Large intestine (tissue), 3 donors: ENCODE data around the gene HPSE. TPM values are rescaled to one million over a fixed set of nuclear protein-coding genes. Genes with fewer than 3 reads are reported as not detected.

ENCODE experiments used
- DNase-seq, 2 donors: peaks; one replicate each; pipeline versions ENCODE4 v3.0.0 to v3.0.0-alpha.2; 2013
- H3K27ac ChIP-seq: one replicate; pipeline ENCODE4 v1.5.1; 2013; ENCODE audit warnings: low read length
- H3K27me3 ChIP-seq: 2 replicates; pipeline ENCODE4 v1.6.1; 2013; ENCODE audit warnings: low read length; ENCODE audit not compliant: control insufficient read depth, insufficient read depth
- H3K36me3 ChIP-seq: 2 replicates; pipeline ENCODE4 v1.6.1; 2013; ENCODE audit warnings: low read length; ENCODE audit not compliant: control insufficient read depth, insufficient read depth
- H3K4me1 ChIP-seq: one replicate; pipeline ENCODE4 v1.6.1; 2013; ENCODE audit warnings: low read length; ENCODE audit not compliant: control insufficient read depth, insufficient read depth
- H3K4me3 ChIP-seq: one replicate; pipeline ENCODE4 v1.5.1; 2013; ENCODE audit warnings: low read length
- H3K9me3 ChIP-seq: one replicate; pipeline ENCODE4 v1.6.1; 2013; ENCODE audit warnings: mild to moderate bottlenecking, low read depth, low read length, moderate library complexity; ENCODE audit not compliant: control insufficient read depth
- WGBS: methylation state at CpG from one replicate; pipeline ENCODE4 v1.1.5; 2013; ENCODE audit warnings: low lambda C conversion rate; ENCODE audit not compliant: insufficient coverage; 5-methylcytosine and 5-hydroxymethylcytosine counted together
- polyA plus RNA-seq: library from polyadenylated mRNA; unstranded; fragments of 120-200 nt; gene quantifications from one replicate; pipeline ENCODE4 v1.2.1, GENCODE V29; 2013

Gene HPSE
- polyA plus RNA-seq, 1 donor: 2.3 TPM

- no CpG with 5 or more reads among the region's 3 CpGs for WGBS
- no peaks in the 10 kb centered on the region for H3K36me3 ChIP-seq
These were observed 29.7 kb upstream of the HPSE start for GRCh38 chr4:83364312-83364711.

GRCh38 chr4:83362492-83363329 lies 28.1 kb upstream of the HPSE start:
- no peaks in the 10 kb centered on the region for H3K36me3 ChIP-seq
- no peaks in the 10 kb centered on the region for H3K4me1 ChIP-seq
- no peak overlapping the region for H3K27ac ChIP-seq
- DNase-seq: peak; percentile 45 to 73
- no peak overlapping the region for H3K4me3 ChIP-seq
- H3K27me3 ChIP-seq: no peaks in the 10 kb centered on the region
- WGBS: 67% methylated on average over 1 of the region's 9 CpGs
- H3K9me3 ChIP-seq: no peaks in the 10 kb centered on the region

More at GRCh38 chr4:83364312-83364711, 29.7 kb upstream of the HPSE start:
- no peak overlapping the region for H3K27ac ChIP-seq
- no peaks in the 10 kb centered on the region for H3K9me3 ChIP-seq
- no peak overlapping the region for H3K4me3 ChIP-seq
- H3K4me1 ChIP-seq: no peaks in the 10 kb centered on the region
- DNase-seq: no peak
- H3K27me3 ChIP-seq: no peaks in the 10 kb centered on the region

- Histone ChIP-seq H3K4me3 (no peak overlapping the region), H3K9me3 (no peaks in the 10 kb centered on the region), H3K27me3 (no peaks in the 10 kb centered on the region), H3K27ac (no peak overlapping the region), H3K4me1 (no peaks in the 10 kb centered on the region), H3K36me3 (no peaks in the 10 kb centered on the region)
- no peak for DNase-seq
- no CpG with 5 or more reads among the region's 7 CpGs for WGBS
These were observed 26.9 kb upstream of the HPSE start for GRCh38 chr4:83361416-83362103.

- DNase-seq: no peak
- H3K4me3 ChIP-seq: no peak overlapping the region
- no peak overlapping the region for H3K27ac ChIP-seq
- H3K9me3 ChIP-seq: no peaks in the 10 kb centered on the region
- H3K27me3 ChIP-seq: no peaks in the 10 kb centered on the region
- no peaks in the 10 kb centered on the region for H3K4me1 ChIP-seq
- H3K36me3 ChIP-seq: no peaks in the 10 kb centered on the region
- 100% methylated on average over 1 of the region's 4 CpGs for WGBS
These were observed 25.4 kb upstream of the HPSE start for GRCh38 chr4:83360018-83360417.

GRCh38 chr4:83358410-83358809 lies 23.8 kb upstream of the HPSE start:
- no peak overlapping the region for H3K27ac ChIP-seq

GRCh38 chr4:83356899-83357661 lies 22.4 kb upstream of the HPSE start:
- no peaks in the 10 kb centered on the region for H3K36me3 ChIP-seq
- no peaks in the 10 kb centered on the region for H3K4me1 ChIP-seq
- no peak overlapping the region for H3K27ac ChIP-seq
- H3K4me3 ChIP-seq: no peak overlapping the region
- no peaks in the 10 kb centered on the region for H3K9me3 ChIP-seq
- no peak for DNase-seq
- no peaks in the 10 kb centered on the region for H3K27me3 ChIP-seq
- WGBS: 75% methylated on average over 3 of the region's 4 CpGs

More at GRCh38 chr4:83358410-83358809, 23.8 kb upstream of the HPSE start:
- WGBS: 80% methylated on average over 1 of the region's 1 CpG
- Histone ChIP-seq H3K4me1 (no peaks in the 10 kb centered on the region), H3K4me3 (no peak overlapping the region), H3K36me3 (no peaks in the 10 kb centered on the region), H3K9me3 (no peaks in the 10 kb centered on the region), H3K27me3 (no peaks in the 10 kb centered on the region)
- no peak for DNase-seq

GRCh38 chr4:83353516-83353915 lies 18.9 kb upstream of the HPSE start:
- Histone ChIP-seq H3K9me3 (no peaks in the 10 kb centered on the region), H3K4me1 (no peaks in the 10 kb centered on the region), H3K36me3 (no peaks in the 10 kb centered on the region), H3K27ac (no peak overlapping the region), H3K4me3 (no peak overlapping the region), H3K27me3 (no peaks in the 10 kb centered on the region)
- no CpG with 5 or more reads among the region's 1 CpG for WGBS
- no peak for DNase-seq

- H3K4me3 ChIP-seq: no peak overlapping the region
- no peaks in the 10 kb centered on the region for H3K9me3 ChIP-seq
- H3K36me3 ChIP-seq: no peaks in the 10 kb centered on the region
- no peaks in the 10 kb centered on the region for H3K4me1 ChIP-seq
- H3K27ac ChIP-seq: no peak overlapping the region
- H3K27me3 ChIP-seq: no peaks in the 10 kb centered on the region
- no CpG with 5 or more reads among the region's 1 CpG for WGBS
- DNase-seq: no peak
These were observed 13.4 kb upstream of the HPSE start for GRCh38 chr4:83348074-83348473.

GRCh38 chr4:83342476-83342875 lies 7.8 kb upstream of the HPSE start:
- no peaks in the 10 kb centered on the region for H3K36me3 ChIP-seq
- no peaks in the 10 kb centered on the region for H3K4me1 ChIP-seq
- 100% methylated on average over 1 of the region's 3 CpGs for WGBS
- no peak overlapping the region for H3K4me3 ChIP-seq
- H3K27ac ChIP-seq: no peak overlapping the region
- H3K9me3 ChIP-seq: peaks cover 10% of the 10 kb centered on the region
- no peaks in the 10 kb centered on the region for H3K27me3 ChIP-seq
- DNase-seq: no peak

- Histone ChIP-seq H3K4me1 (no peaks in the 10 kb centered on the region), H3K9me3 (peaks cover 10% of the 10 kb centered on the region), H3K27ac (no peak overlapping the region), H3K27me3 (peaks cover 4% of the 10 kb centered on the region), H3K4me3 (no peak overlapping the region), H3K36me3 (no peaks in the 10 kb centered on the region)
- WGBS: no CpG with 5 or more reads among the region's 2 CpGs
- DNase-seq: no peak
These were observed 6.2 kb upstream of the HPSE start for GRCh38 chr4:83340692-83341343.
